ENCODE measurements around the gene GIMAP6.

GIMAP6 gene

GRCh38 chr7:150660939-150661613 is 28.9 kb upstream of the GIMAP6 start:
- Mint-ChIP-seq H3K9me3 (peaks cover 3% of the 10 kb centered on the region), H3K4me1 (ENCODE audit: low read depth) (peaks cover 50% of the 10 kb centered on the region), H3K4me3 (no peak overlapping the region), H3K27ac (peak overlapping the region; percentile 53), H3K36me3 (ENCODE audit: low read depth) (peaks cover 3% of the 10 kb centered on the region), H3K27me3 (no peaks in the 10 kb centered on the region)

GRCh38 chr7:150657526-150657925 is 25.3 kb upstream of the GIMAP6 start:
- Mint-ChIP-seq H3K27ac (no peak overlapping the region), H3K4me3 (no peak overlapping the region)

GRCh38 chr7:150656047-150656446 is 23.9 kb upstream of the GIMAP6 start:
- H3K9me3 Mint-ChIP-seq = peaks cover 18% of the 10 kb centered on the region

More at GRCh38 chr7:150657526-150657925, 25.3 kb upstream of the GIMAP6 start:
- Mint-ChIP-seq H3K9me3 (peaks cover 10% of the 10 kb centered on the region), H3K27me3 (no peaks in the 10 kb centered on the region), H3K36me3 (ENCODE audit: low read depth) (peaks cover 7% of the 10 kb centered on the region), H3K4me1 (ENCODE audit: low read depth) (peaks cover 25% of the 10 kb centered on the region)

GRCh38 chr7:150654692-150655091 is 22.5 kb upstream of the GIMAP6 start:
- H3K4me1 Mint-ChIP-seq (ENCODE audit: low read depth) = peaks cover 10% of the 10 kb centered on the region
- no peak overlapping the region for H3K4me3 Mint-ChIP-seq
- peaks cover 7% of the 10 kb centered on the region for H3K36me3 Mint-ChIP-seq (ENCODE audit: low read depth)
- no peak overlapping the region for H3K27ac Mint-ChIP-seq
- H3K9me3 Mint-ChIP-seq = peaks cover 24% of the 10 kb centered on the region
- no peaks in the 10 kb centered on the region for H3K27me3 Mint-ChIP-seq

More at GRCh38 chr7:150656047-150656446, 23.9 kb upstream of the GIMAP6 start:
- Mint-ChIP-seq H3K4me3 (no peak overlapping the region), H3K36me3 (ENCODE audit: low read depth) (peaks cover 7% of the 10 kb centered on the region), H3K27me3 (no peaks in the 10 kb centered on the region), H3K4me1 (ENCODE audit: low read depth) (peaks cover 15% of the 10 kb centered on the region), H3K27ac (no peak overlapping the region)

- Mint-ChIP-seq H3K27ac (peak overlapping the region; percentile 79), H3K9me3 (peaks cover 31% of the 10 kb centered on the region)
Measured at GRCh38 chr7:150649080-150649385, 16.8 kb upstream of the GIMAP6 start.

GRCh38 chr7:150648353-150649079 is 16.3 kb upstream of the GIMAP6 start:
- H3K4me3 Mint-ChIP-seq = no peak overlapping the region
- no peaks in the 10 kb centered on the region for H3K27me3 Mint-ChIP-seq
- H3K36me3 Mint-ChIP-seq (ENCODE audit: low read depth) = peaks cover 32% of the 10 kb centered on the region
- H3K4me1 Mint-ChIP-seq (ENCODE audit: low read depth) = peaks cover 41% of the 10 kb centered on the region
- H3K27ac Mint-ChIP-seq = peak overlapping the region; percentile 79
- peaks cover 32% of the 10 kb centered on the region for H3K9me3 Mint-ChIP-seq

More at GRCh38 chr7:150649080-150649385, 16.8 kb upstream of the GIMAP6 start:
- H3K36me3 Mint-ChIP-seq (ENCODE audit: low read depth) = peaks cover 30% of the 10 kb centered on the region
- no peaks in the 10 kb centered on the region for H3K27me3 Mint-ChIP-seq
- peaks cover 46% of the 10 kb centered on the region for H3K4me1 Mint-ChIP-seq (ENCODE audit: low read depth)
- no peak overlapping the region for H3K4me3 Mint-ChIP-seq

GRCh38 chr7:150645259-150646020 is 13.3 kb upstream of the GIMAP6 start:
- H3K4me3 Mint-ChIP-seq = peak overlapping the region; percentile 22
- peak overlapping the region; percentile 27 for H3K27ac Mint-ChIP-seq
- peaks cover 32% of the 10 kb centered on the region for H3K36me3 Mint-ChIP-seq (ENCODE audit: low read depth)
- H3K9me3 Mint-ChIP-seq = peaks cover 14% of the 10 kb centered on the region
- no peaks in the 10 kb centered on the region for H3K27me3 Mint-ChIP-seq
- peaks cover 40% of the 10 kb centered on the region for H3K4me1 Mint-ChIP-seq (ENCODE audit: low read depth)

GRCh38 chr7:150642926-150643325 is 10.7 kb upstream of the GIMAP6 start:
- Mint-ChIP-seq H3K27ac (no peak overlapping the region), H3K27me3 (no peaks in the 10 kb centered on the region), H3K4me3 (no peak overlapping the region), H3K36me3 (ENCODE audit: low read depth) (peaks cover 36% of the 10 kb centered on the region), H3K4me1 (ENCODE audit: low read depth) (peaks cover 26% of the 10 kb centered on the region), H3K9me3 (peaks cover 24% of the 10 kb centered on the region)

GRCh38 chr7:150641854-150642253 is 9.7 kb upstream of the GIMAP6 start:
- Mint-ChIP-seq H3K4me3 (no peak overlapping the region), H3K4me1 (ENCODE audit: low read depth) (peaks cover 28% of the 10 kb centered on the region), H3K27ac (no peak overlapping the region), H3K9me3 (peaks cover 33% of the 10 kb centered on the region), H3K36me3 (ENCODE audit: low read depth) (peaks cover 43% of the 10 kb centered on the region), H3K27me3 (no peaks in the 10 kb centered on the region)

- Mint-ChIP-seq H3K27me3 (no peaks in the 10 kb centered on the region), H3K36me3 (ENCODE audit: low read depth) (peaks cover 48% of the 10 kb centered on the region), H3K4me3 (peak overlapping the region; percentile 33), H3K9me3 (peaks cover 18% of the 10 kb centered on the region), H3K27ac (peak overlapping the region; percentile 53), H3K4me1 (ENCODE audit: low read depth) (peaks cover 58% of the 10 kb centered on the region)
Measured at GRCh38 chr7:150633926-150634325, 1.7 kb upstream of the GIMAP6 start.

- Mint-ChIP-seq H3K4me3 (peak overlapping the region; percentile 98), H3K36me3 (ENCODE audit: low read depth) (peaks cover 56% of the 10 kb centered on the region), H3K27me3 (no peaks in the 10 kb centered on the region), H3K9me3 (peaks cover 9% of the 10 kb centered on the region), H3K4me1 (ENCODE audit: low read depth) (peaks cover 62% of the 10 kb centered on the region), H3K27ac (peak overlapping the region; percentile 95)
Measured at GRCh38 chr7:150631084-150631826, 930 bp downstream of the GIMAP6 start.

GRCh38 chr7:150629347-150629746 is 2.8 kb downstream of the GIMAP6 start:
- Mint-ChIP-seq H3K4me3 (peak overlapping the region; percentile 16), H3K36me3 (ENCODE audit: low read depth) (peaks cover 70% of the 10 kb centered on the region), H3K27me3 (no peaks in the 10 kb centered on the region), H3K27ac (no peak overlapping the region), H3K4me1 (ENCODE audit: low read depth) (peaks cover 47% of the 10 kb centered on the region), H3K9me3 (peaks cover 9% of the 10 kb centered on the region)

- peaks cover 41% of the 10 kb centered on the region for H3K4me1 Mint-ChIP-seq (ENCODE audit: low read depth)
- peaks cover 9% of the 10 kb centered on the region for H3K9me3 Mint-ChIP-seq
- H3K27ac Mint-ChIP-seq = no peak overlapping the region
- no peak overlapping the region for H3K4me3 Mint-ChIP-seq
- no peaks in the 10 kb centered on the region for H3K27me3 Mint-ChIP-seq
- H3K36me3 Mint-ChIP-seq (ENCODE audit: low read depth) = peaks cover 78% of the 10 kb centered on the region
Measured at GRCh38 chr7:150627959-150628358, 4.2 kb downstream of the GIMAP6 start.

GRCh38 chr7:150626696-150627095 is 5.5 kb downstream of the GIMAP6 start:
- Mint-ChIP-seq H3K36me3 (ENCODE audit: low read depth) (peaks cover 74% of the 10 kb centered on the region), H3K4me1 (ENCODE audit: low read depth) (peaks cover 44% of the 10 kb centered on the region), H3K9me3 (peaks cover 9% of the 10 kb centered on the region), H3K4me3 (no peak overlapping the region), H3K27me3 (no peaks in the 10 kb centered on the region), H3K27ac (peak overlapping the region; percentile 56)
